IPS-18c (cell line): ENCODE measurements around the gene CBX4.
"Not testable (repeated sequence)": the region's sequence is repeated elsewhere in the genome, so short reads cannot be mapped to it uniquely, and the experiment has no call there.

Experiments
- H3K4me3 ChIP-seq: 2 replicates; pipeline ENCODE4 v1.7.0; 2013; ENCODE audit warnings: low read depth, mild to moderate bottlenecking, low read length, moderate library complexity; ENCODE audit not compliant: insufficient read depth
- H3K9me3 ChIP-seq: one replicate; pipeline ENCODE4 v1.6.1; 2013; ENCODE audit warnings: mild to moderate bottlenecking, low read length, moderate library complexity; ENCODE audit not compliant: control insufficient read depth, insufficient read depth

CBX4 gene

GRCh38 chr17:79862771-79863440, 23.7 kb upstream of the CBX4 start:
- no peaks in the 10 kb centered on the region for H3K9me3 ChIP-seq
- H3K4me3 ChIP-seq: no peak overlapping the region

GRCh38 chr17:79862238-79862637, 23.0 kb upstream of the CBX4 start:
- Histone ChIP-seq H3K4me3 (no peak overlapping the region), H3K9me3 (no peaks in the 10 kb centered on the region)

GRCh38 chr17:79861413-79862216, 22.4 kb upstream of the CBX4 start:
- H3K9me3 ChIP-seq: no peaks in the 10 kb centered on the region
- H3K4me3 ChIP-seq: no peak overlapping the region

GRCh38 chr17:79859676-79860615, 20.7 kb upstream of the CBX4 start:
- Histone ChIP-seq H3K4me3 (no peak overlapping the region), H3K9me3 (no peaks in the 10 kb centered on the region)

GRCh38 chr17:79857095-79857494, 17.9 kb upstream of the CBX4 start:
- H3K9me3 ChIP-seq: no peaks in the 10 kb centered on the region
- H3K4me3 ChIP-seq: no peak overlapping the region

- Histone ChIP-seq H3K9me3 (no peaks in the 10 kb centered on the region), H3K4me3 (no peak overlapping the region)
Observed at GRCh38 chr17:79855331-79856124, 16.3 kb upstream of the CBX4 start.

- no peaks in the 10 kb centered on the region for H3K9me3 ChIP-seq
- H3K4me3 ChIP-seq: no peak overlapping the region
Observed at GRCh38 chr17:79854080-79855060, 15.1 kb upstream of the CBX4 start.

GRCh38 chr17:79853168-79853567, 13.9 kb upstream of the CBX4 start:
- not testable (repeated sequence) for H3K4me3 ChIP-seq

GRCh38 chr17:79852748-79853147, 13.5 kb upstream of the CBX4 start:
- no peak overlapping the region for H3K4me3 ChIP-seq
- no peaks in the 10 kb centered on the region for H3K9me3 ChIP-seq

More at GRCh38 chr17:79853168-79853567, 13.9 kb upstream of the CBX4 start:
- not testable (repeated sequence) for H3K9me3 ChIP-seq

- H3K4me3 ChIP-seq: no peak overlapping the region
- no peaks in the 10 kb centered on the region for H3K9me3 ChIP-seq
Observed at GRCh38 chr17:79851461-79851817, 12.2 kb upstream of the CBX4 start.

- H3K9me3 ChIP-seq: no peaks in the 10 kb centered on the region
- H3K4me3 ChIP-seq: no peak overlapping the region
Observed at GRCh38 chr17:79850571-79851460, 11.6 kb upstream of the CBX4 start.

GRCh38 chr17:79849953-79850352, 10.7 kb upstream of the CBX4 start:
- Histone ChIP-seq H3K9me3 (no peaks in the 10 kb centered on the region), H3K4me3 (no peak overlapping the region)

GRCh38 chr17:79848370-79848766, 9.1 kb upstream of the CBX4 start:
- Histone ChIP-seq H3K9me3 (no peaks in the 10 kb centered on the region), H3K4me3 (no peak overlapping the region)

GRCh38 chr17:79847698-79848369, 8.6 kb upstream of the CBX4 start:
- Histone ChIP-seq H3K9me3 (no peaks in the 10 kb centered on the region), H3K4me3 (no peak overlapping the region)

GRCh38 chr17:79845601-79845949, 6.3 kb upstream of the CBX4 start:
- H3K9me3 ChIP-seq: no peaks in the 10 kb centered on the region
- no peak overlapping the region for H3K4me3 ChIP-seq
